ENCODE results near the gene CYP27B1.

Gene CYP27B1

GRCh38 chr12:57766464-57767304 lies at the start of gene CYP27B1:
Gene CYP27B1 (minus strand): TSS chr12:57767078. CDS start chr12:57767041, 37 bp downstream.
- in situ Hi-C loops (cut with MboI; ENCODE audit: low sequenced_read_pairs, unreplicated experiment), result no loop called here
- no peak for TF ChIP-seq CTCF (IDR thresholded peaks at IDR 0.05; ENCODE audit: borderline replicate concordance, control extremely low read depth, extremely low read depth, insufficient read depth, missing control alignments)
- no peak for DNase-seq (ENCODE audit: low spot score)

- in situ Hi-C loops (cut with MboI; ENCODE audit: low sequenced_read_pairs, unreplicated experiment), result no loop called here
- no peak for TF ChIP-seq CTCF (IDR thresholded peaks at IDR 0.05; ENCODE audit: borderline replicate concordance, control extremely low read depth, extremely low read depth, insufficient read depth, missing control alignments)
- no peak for DNase-seq (ENCODE audit: low spot score)
Measured at GRCh38 chr12:57816001-57816854, 49.4 kb upstream of the CYP27B1 start.

- TF ChIP-seq CTCF (IDR thresholded peaks at IDR 0.05; ENCODE audit: borderline replicate concordance, control extremely low read depth, extremely low read depth, insufficient read depth, missing control alignments), result no peak
- DNase-seq (ENCODE audit: low spot score), result no peak
- in situ Hi-C loops (cut with MboI; ENCODE audit: low sequenced_read_pairs, unreplicated experiment), result no loop called here
Measured at GRCh38 chr12:57815177-57816000, 48.5 kb upstream of the CYP27B1 start.

- in situ Hi-C loops (cut with MboI; ENCODE audit: low sequenced_read_pairs, unreplicated experiment), result no loop called here
- DNase-seq (ENCODE audit: low spot score), result no peak
- no peak for TF ChIP-seq CTCF (IDR thresholded peaks at IDR 0.05; ENCODE audit: borderline replicate concordance, control extremely low read depth, extremely low read depth, insufficient read depth, missing control alignments)
Measured at GRCh38 chr12:57813971-57814772, 47.3 kb upstream of the CYP27B1 start.

- DNase-seq (ENCODE audit: low spot score), result no peak
- in situ Hi-C loops (cut with MboI; ENCODE audit: low sequenced_read_pairs, unreplicated experiment), result no loop called here
- no peak for TF ChIP-seq CTCF (IDR thresholded peaks at IDR 0.05; ENCODE audit: borderline replicate concordance, control extremely low read depth, extremely low read depth, insufficient read depth, missing control alignments)
Measured at GRCh38 chr12:57813111-57813970, 46.5 kb upstream of the CYP27B1 start.

Data from GM13976 (cell line).